ENCODE data around the gene ADRM1. TPM values are rescaled to one million over a fixed set of nuclear protein-coding genes. Genes with fewer than 3 reads are reported as not detected.

The ADRM1 gene
- total RNA-seq, 1 donor from 2014 or later: 193 TPM

DNA sequence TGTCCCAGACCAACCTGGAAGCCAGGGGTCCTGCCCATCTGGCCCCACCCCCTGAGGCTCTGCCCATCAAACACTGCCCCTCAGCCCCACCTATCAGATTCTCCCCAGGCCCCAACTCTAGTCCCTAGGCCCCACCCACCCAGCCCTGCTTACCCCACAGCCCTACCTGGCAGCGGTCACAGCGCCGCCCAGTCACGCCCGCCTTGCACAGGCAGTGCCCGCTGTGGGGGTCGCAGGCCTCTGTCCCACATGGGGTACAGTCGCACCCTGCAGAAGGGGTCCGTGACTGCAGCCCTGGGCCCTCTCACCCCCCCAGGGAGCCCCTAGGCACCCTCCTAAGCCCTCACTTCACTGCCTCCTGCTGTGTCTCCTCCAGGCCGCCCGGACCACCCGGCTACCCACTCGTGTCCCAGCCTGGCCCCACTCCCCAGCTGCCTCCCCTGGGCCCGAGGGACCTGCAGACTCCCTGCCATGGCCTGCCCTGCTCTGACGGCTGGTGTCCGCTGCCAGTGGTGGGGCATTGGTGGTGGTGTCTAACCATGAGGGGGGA is 19.8 kb downstream of the ADRM1 start:
- H3K36me3 ChIP-seq (ENCODE audit: control insufficient read depth, insufficient read depth, low read length): peaks cover 12% of the 10 kb centered on the region
- no peak overlapping the region for H3K4me3 ChIP-seq (ENCODE audit: low read depth, low read length)
- no peak for DNase-seq (ENCODE audit: low read depth)
- no peaks in the 10 kb centered on the region for H3K27me3 ChIP-seq (ENCODE audit: control insufficient read depth, insufficient read depth, low read length)
- TF ChIP-seq, protein P1, sequence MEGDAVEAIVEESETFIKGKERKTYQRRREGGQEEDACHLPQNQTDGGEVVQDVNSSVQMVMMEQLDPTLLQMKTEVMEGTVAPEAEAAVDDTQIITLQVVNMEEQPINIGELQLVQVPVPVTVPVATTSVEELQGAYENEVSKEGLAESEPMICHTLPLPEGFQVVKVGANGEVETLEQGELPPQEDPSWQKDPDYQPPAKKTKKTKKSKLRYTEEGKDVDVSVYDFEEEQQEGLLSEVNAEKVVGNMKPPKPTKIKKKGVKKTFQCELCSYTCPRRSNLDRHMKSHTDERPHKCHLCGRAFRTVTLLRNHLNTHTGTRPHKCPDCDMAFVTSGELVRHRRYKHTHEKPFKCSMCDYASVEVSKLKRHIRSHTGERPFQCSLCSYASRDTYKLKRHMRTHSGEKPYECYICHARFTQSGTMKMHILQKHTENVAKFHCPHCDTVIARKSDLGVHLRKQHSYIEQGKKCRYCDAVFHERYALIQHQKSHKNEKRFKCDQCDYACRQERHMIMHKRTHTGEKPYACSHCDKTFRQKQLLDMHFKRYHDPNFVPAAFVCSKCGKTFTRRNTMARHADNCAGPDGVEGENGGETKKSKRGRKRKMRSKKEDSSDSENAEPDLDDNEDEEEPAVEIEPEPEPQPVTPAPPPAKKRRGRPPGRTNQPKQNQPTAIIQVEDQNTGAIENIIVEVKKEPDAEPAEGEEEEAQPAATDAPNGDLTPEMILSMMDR (IDR thresholded peaks at IDR 0.05; ENCODE audit: insufficient read depth, low read length, poor library complexity, severe bottlenecking): no peak

GRCh38 chr20:62323146-62323979 is 20.6 kb downstream of the ADRM1 start:
- Histone ChIP-seq H3K36me3 (ENCODE audit: control insufficient read depth, insufficient read depth, low read length) (peaks cover 15% of the 10 kb centered on the region), H3K27me3 (ENCODE audit: control insufficient read depth, insufficient read depth, low read length) (no peaks in the 10 kb centered on the region), H3K4me3 (ENCODE audit: low read depth, low read length) (no peak overlapping the region)
- DNase-seq (ENCODE audit: low read depth): no peak
- TF ChIP-seq, protein P1 (IDR thresholded peaks at IDR 0.05; ENCODE audit: insufficient read depth, low read length, poor library complexity, severe bottlenecking): no peak

GRCh38 chr20:62323980-62324906 is 21.4 kb downstream of the ADRM1 start:
- DNase-seq (ENCODE audit: low read depth): no peak
- H3K36me3 ChIP-seq (ENCODE audit: control insufficient read depth, insufficient read depth, low read length): peaks cover 15% of the 10 kb centered on the region

DNA sequence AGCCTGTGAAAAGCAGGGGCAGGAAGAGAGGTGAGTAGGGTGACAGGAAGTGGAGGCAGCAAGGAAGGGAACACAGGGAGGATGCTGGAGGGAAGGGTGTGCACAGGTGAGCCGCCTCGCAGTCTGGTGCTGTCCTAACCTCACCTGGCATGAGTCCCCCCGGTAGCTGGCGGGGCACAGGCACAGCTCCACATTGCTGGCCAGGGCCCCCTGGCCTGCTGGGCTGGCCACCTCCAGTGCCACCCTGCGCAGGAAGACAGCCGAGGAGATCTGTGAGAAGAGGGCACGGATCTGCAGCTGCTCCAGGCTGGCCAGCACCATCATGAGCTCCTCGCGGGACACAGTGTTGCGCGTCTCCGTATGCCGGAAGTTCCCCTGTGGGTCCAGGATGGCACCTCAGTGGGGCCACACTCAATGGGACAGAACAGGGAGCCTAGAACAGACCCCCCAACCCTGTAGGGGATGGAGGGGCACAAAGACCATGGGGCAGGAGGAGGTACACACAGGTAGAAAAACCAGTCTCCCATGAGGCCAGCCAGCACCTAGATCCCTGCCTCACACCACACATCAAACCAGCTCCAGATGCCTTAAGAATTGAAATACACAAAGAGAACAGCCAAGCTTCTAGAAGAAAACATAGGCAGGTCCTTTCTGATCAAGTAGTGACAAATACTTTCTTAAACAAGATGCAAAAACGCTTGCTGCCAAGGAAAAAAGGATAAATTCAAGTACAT is 22.5 kb downstream of the ADRM1 start:
- TF ChIP-seq, protein P1 (IDR thresholded peaks at IDR 0.05; ENCODE audit: insufficient read depth, low read length, poor library complexity, severe bottlenecking): no peak
- Histone ChIP-seq H3K36me3 (ENCODE audit: control insufficient read depth, insufficient read depth, low read length) (peaks cover 18% of the 10 kb centered on the region), H3K27me3 (ENCODE audit: control insufficient read depth, insufficient read depth, low read length) (no peaks in the 10 kb centered on the region), H3K4me3 (ENCODE audit: low read depth, low read length) (no peak overlapping the region)
- no peak for DNase-seq (ENCODE audit: low read depth)

More at GRCh38 chr20:62323980-62324906, 21.4 kb downstream of the ADRM1 start:
- TF ChIP-seq, protein P1 (IDR thresholded peaks at IDR 0.05; ENCODE audit: insufficient read depth, low read length, poor library complexity, severe bottlenecking): no peak
- Histone ChIP-seq H3K4me3 (ENCODE audit: low read depth, low read length) (no peak overlapping the region), H3K27me3 (ENCODE audit: control insufficient read depth, insufficient read depth, low read length) (no peaks in the 10 kb centered on the region)

DNA sequence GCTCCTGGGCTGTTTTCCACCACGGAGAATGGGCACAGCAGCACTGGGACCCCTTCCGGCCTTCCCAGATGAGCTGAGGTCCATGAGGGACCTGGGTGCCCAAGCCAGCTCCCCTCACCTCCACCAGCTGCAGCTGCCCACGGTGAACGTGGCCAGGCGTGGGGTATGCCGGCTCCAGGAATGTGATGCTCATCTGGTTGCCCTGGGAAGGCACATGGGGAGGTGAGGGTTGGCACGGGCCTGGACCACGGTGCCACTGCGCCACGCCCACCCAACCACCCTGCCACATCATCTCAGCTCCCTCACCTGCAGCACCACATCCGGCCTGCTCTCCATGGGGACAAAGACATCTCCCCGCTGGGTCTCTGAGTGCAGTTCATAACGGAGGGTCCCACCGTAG is 23.8 kb downstream of the ADRM1 start:
- no peak for DNase-seq (ENCODE audit: low read depth)
- no peaks in the 10 kb centered on the region for H3K27me3 ChIP-seq (ENCODE audit: control insufficient read depth, insufficient read depth, low read length)
- peaks cover 17% of the 10 kb centered on the region for H3K36me3 ChIP-seq (ENCODE audit: control insufficient read depth, insufficient read depth, low read length)
- H3K4me3 ChIP-seq (ENCODE audit: low read depth, low read length): no peak overlapping the region
- TF ChIP-seq, protein P1 (IDR thresholded peaks at IDR 0.05; ENCODE audit: insufficient read depth, low read length, poor library complexity, severe bottlenecking): no peak
